GM15510 (cell line): ENCODE results near the gene OR5AR1.

Experiments
- POLR2A ChIP-seq: IDR thresholded peaks from 3 replicates; pipeline ENCODE4 v1.6.1; 2011; ENCODE audit warnings: borderline replicate concordance; ENCODE audit not compliant: insufficient read length; ENCODE audit errors: extremely low read depth

Gene OR5AR1

DNA sequence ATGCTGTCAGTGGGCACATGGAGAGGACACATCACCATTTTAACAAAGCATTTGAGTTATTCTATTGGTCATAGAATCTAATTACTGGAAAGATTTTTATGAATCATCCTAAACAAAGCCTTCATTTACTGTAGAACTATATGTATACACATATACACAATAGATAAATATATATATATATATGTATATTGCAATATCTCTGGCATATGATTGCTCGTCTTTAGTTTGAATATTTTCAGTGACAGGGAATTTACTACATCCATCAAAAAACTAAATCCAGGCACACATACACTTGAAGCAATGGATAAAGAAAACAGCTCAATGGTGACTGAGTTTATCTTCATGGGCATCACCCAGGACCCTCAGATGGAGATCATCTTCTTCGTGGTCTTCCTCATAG lies at the start of gene OR5AR1:
TSS of gene OR5AR1 (plus strand) at position 301 of the 400 bp plus-strand sequence. CDS start at position 301, 0 bp downstream.
- no peak for TF ChIP-seq POLR2A

DNA sequence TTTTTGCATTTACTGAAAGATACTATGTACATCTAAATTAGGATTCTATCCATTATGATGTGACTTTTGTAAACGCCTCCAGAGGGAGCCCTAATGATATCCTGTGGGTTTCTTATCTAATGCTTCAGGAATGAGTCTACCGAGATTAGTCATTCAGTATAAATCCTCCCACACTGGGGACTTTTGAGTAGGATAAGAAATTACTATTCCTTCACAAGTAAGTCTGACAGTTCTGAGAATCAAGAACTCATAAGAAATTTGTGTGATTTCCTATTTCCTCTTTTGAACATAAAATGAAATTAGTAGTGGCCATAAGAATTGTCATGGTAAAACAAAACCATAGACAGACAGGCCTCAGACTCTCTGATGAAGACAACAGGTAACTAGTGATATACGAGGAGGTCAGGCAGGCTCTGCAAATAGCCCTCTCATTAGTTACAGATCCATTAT lies 38.8 kb upstream of the OR5AR1 start:
- no peak for TF ChIP-seq POLR2A

DNA sequence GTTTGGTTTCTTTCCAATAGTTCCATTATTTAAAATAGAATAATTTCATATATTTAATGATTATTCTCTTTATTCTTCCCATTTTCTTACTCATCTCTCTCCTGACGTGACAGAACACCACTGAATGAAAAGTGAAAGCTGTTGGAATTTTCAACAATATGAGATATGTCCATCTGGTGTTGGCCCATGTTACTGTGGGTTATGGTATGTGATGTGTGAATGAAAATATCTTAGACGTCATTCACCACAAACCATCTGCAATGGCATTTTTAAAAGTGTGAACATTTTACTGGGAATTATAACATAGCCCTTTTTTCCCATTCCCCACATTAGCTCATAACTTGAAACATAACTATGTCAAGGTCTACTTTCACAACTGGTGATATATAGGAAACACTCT lies 37.5 kb upstream of the OR5AR1 start:
- no peak for TF ChIP-seq POLR2A

DNA sequence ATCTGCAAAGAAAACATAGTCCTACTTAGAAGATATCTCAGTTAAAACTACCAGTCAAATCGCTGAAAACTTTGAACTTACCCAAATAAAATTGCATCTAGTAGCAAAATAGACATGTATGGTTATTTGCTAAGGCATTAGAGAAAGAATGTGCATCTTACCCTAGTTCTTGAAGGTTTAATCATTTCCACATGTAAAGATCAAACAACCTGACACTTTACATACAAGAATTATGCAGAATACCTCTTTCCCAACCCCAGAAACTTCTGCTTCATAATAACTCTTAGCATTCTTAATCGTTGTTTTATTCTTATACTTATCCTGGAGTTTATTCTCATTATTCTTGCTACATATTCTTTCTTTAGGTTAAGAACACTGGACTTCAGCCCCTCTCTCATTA lies 31.2 kb upstream of the OR5AR1 start:
- TF ChIP-seq POLR2A: no peak

DNA sequence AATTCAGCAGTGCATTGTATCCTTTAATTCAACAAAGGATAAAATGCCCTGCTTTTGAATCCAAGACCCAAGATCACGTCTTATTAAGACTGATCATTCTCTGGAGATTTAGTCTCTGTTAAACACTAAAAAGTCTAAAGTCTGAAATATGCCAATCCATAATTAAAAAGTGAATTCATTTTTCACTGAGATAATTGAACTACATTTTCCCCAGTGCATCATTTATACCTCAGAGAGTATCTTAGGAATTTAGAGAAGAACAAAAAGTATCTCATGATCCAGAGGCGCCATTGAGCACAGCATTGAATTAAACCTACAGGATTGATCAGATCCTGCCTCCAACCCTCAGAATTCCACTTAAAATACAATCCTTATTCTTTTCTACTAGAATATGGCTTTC lies 26.6 kb upstream of the OR5AR1 start:
- no peak for TF ChIP-seq POLR2A

DNA sequence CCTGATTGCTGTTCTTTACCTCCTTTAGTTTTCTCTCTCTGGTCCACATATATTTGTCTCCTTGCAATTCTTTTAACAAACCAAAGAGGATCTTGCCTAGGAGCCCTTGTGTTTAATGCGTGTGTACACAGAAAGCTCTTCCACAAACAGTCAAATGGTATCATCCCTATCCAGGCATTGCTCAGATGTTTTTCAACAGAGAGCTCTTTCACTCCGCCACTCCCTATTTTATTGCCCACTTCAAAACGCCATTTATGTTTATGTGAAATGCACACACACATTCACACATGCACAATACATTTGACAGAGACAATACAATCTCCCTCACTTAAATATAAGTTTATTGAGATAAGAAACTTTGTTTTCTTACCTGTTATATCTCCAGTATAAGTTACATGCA lies 26.0 kb upstream of the OR5AR1 start:
- TF ChIP-seq POLR2A: no peak

DNA sequence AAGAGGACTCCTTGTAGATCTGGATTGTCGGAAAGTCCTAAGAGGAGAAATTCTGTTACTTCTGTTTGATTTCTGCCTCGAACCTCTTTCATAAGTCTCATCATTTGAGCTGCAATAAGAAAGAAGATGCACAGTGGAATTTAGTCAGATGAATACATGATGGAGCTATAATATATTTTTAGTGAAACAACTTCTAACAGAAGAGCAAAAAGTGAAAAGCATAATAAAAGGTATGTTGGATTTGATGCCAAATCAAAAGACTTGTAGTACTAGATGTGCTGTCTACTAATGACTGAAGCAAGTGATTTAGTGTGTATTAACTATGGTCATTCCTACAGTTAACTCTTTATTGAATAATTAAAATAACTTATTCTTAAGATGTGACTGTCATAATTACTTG lies 21.1 kb upstream of the OR5AR1 start, which contains the start of gene OR5AP2:
TSS of gene OR5AP2 (minus strand) at position 101 of the 400 bp plus-strand sequence. CDS start at position 101, 0 bp downstream.
- TF ChIP-seq POLR2A: no peak

DNA sequence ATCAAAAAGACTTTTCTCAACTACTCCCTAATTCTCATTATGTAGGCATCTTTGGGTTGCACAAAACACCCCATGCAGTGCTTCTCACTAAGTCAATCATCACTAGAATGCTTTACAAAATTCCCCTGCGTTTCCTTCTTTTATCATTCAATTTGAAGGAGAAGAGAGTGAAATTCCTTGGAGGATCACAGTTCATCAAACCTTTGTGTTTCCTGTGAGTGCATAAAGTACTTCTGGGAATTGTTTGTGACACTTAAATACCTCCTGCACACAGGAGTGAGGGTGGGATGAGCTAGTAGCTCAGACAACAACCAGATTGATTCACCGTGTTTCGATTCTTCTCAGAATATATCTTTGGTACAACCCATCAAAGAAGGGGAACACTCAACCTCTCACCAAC lies 3.7 kb upstream of the OR5AR1 start:
- no peak for TF ChIP-seq POLR2A

DNA sequence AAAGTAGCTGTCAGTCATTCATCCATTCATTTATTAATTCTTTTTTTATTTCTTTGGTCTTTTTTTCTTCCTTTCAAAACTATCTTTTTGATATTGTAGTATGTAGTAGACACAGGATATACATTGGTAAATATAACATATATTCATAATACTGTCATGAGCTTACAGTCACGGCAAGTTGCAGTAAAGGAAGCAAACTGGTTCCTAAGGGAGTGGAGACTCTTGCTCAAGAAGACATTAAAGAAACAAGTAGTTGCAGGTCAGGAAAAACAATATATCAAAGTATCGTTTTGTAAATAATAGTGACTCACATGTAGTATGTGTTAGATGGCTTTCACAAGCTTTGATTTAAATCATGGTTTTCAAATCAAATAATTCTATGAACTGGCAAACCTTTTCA lies 7.5 kb downstream of the OR5AR1 start:
- no peak for TF ChIP-seq POLR2A

DNA sequence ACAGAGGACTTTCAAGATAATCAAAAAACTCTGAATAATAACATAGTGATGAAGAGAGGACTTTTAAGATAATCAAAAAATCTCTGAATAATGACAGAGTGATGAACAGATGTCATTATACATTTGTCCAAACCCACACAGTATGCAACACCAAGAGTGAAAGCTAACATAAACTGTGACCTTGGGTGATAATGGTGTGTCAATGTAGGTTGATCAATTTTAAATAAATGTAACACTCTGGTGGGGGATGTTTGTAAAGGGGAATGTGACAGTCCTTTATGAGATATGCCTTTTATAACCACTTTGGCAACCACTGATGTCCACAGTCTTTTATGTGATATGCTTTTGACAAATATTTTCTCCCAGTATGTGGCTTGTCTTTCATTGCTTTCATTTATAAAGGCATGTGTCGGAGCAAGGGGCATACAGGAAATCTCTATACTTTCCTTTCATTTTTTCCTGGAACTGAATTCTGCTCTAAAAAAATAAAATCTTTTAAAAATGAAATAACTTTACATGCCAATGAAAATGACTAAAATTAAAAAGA lies 25.1 kb downstream of the OR5AR1 start:
- no peak for TF ChIP-seq POLR2A

DNA sequence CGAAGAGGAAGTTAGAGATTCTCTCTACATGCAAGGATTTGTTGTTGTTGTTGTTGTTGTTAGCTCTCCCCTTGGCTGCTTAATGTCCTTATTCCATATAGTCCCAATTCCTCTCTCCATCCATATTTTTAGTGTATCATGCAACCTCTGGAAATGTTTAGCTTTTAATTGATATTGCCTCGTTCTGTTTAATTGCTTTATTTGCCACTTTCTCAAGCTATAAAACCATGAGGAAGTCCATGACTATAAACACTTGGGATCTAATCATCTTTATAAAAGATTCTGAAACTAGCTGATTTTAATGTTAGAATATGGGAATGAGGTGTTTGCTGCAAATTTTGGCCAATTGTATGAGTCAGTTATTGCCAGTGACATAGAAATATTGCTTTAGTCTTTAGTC lies 29.9 kb downstream of the OR5AR1 start:
- no peak for TF ChIP-seq POLR2A

DNA sequence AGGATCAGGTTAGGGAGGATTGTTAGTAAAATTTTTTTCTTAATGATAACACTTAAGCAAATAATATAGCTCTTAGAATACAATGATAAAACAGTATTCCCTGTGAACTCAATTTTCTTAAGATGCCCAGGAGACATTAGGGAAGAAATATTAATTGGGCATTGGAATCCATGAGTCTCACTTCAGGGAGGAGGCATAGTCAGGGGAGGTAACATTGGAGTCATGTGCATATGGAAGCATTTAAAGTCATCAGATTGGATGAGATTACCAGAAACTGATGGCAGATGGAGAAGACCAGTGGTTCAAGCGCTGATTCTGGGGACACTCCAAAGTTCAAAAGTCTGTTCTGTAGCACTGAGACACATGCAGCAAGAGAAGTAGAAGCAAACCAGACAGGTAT lies 35.3 kb downstream of the OR5AR1 start, which contains the start of gene OR9G1:
TSS of gene OR9G1 (plus strand) at position 301 of the 400 bp plus-strand sequence. CDS start 1,293 bp downstream, outside the sequence.
- no peak for TF ChIP-seq POLR2A

DNA sequence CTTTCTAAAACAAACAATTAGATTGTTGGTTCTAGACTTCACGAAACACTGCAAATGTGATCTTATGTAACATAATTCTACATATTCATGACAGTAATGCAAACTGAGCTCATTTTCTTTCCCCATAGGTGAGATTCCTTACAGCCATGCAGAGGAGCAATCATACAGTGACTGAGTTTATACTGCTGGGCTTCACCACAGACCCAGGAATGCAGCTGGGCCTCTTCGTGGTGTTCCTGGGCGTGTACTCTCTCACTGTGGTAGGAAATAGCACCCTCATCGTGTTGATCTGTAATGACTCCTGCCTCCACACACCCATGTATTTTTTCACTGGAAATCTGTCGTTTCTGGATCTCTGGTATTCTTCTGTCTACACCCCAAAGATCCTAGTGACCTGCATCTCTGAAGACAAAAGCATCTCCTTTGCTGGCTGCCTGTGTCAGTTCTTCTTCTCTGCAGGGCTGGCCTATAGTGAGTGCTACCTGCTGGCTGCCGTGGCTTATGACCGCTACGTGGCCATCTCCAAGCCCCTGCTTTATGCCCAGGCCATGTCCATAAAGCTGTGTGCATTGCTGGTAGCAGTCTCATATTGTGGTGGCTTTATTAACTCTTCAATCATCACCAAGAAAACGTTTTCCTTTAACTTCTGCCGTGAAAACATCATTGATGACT lies 36.9 kb downstream of the OR5AR1 start:
- no peak for TF ChIP-seq POLR2A

DNA sequence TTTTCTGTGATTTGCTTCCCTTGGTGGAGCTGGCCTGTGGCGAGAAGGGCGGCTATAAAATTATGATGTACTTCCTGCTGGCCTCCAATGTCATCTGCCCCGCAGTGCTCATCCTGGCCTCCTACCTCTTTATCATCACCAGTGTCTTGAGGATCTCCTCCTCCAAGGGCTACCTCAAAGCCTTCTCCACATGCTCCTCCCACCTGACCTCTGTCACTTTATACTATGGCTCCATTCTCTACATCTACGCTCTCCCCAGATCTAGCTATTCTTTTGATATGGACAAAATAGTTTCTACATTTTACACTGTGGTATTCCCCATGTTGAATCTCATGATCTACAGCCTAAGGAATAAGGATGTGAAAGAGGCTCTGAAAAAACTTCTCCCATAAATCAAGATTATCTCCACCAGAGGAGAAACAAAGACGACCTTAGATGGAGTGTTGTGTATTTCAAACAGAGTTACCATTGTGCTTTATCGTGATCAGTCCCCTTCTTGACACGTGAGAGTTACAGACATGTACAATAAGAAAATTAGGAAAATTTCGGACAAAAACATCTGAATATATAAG lies 37.5 kb downstream of the OR5AR1 start:
- no peak for TF ChIP-seq POLR2A

DNA sequence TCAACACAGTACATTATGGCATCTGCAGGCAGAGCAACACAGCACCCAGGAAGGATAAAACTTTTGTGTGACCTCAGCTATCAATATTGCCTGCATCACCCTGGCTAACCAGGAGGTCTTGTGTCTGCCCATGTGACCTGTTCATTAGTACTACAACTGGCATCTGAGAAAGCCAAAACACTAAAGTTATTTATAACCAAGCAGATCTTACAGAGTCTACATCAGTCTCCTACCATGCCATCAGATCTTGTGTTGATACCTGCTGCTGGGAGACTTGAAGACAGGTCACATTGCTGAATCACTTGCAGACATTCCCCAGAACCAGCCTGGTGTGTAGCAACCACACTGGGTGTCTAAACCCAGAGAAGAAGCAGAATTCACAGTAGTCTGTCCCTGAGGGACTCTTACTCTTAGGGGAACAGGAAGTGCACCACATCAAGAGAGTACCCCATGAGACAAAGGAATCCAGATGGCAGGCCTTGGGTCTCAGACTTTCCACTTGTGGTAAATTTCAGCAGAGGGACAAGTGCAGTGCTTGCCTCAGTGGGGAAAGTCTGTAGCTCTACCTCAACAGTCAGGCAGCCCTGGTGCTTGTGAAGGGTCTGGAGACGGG lies 42.4 kb downstream of the OR5AR1 start:
- TF ChIP-seq POLR2A: no peak
